Thoracic aorta (tissue), 2 donors: ENCODE results near the gene SPON1. TPM values are rescaled to one million over a fixed set of nuclear protein-coding genes. Genes with fewer than 3 reads are reported as not detected.
"Not testable (repeated sequence)": the region's sequence is repeated elsewhere in the genome, so short reads cannot be mapped to it uniquely, and the experiment has no call there.

Experiments
- ATAC-seq: fragments of 150-250 bp; one replicate; pipeline ENCODE4 v1.8.0; 2017; ENCODE audit warnings: low read depth; ENCODE audit not compliant: insufficient number of reproducible peaks, low FRiP score
- DNase-seq: peaks from one replicate; pipeline ENCODE4 v3.0.0-alpha.2; 2020; ENCODE audit warnings: low spot score
- H3K27ac ChIP-seq, 2 donors: fragments of 200-600 bp; sonication (generic); 1 replicate in 1 of 2; 2 replicates in 1 of 2; pipeline ENCODE4 v1.5.1; 2016; ENCODE audit warnings: mild to moderate bottlenecking in 2 of 2, moderate library complexity in 2 of 2
- H3K27me3 ChIP-seq: fragments of 200-600 bp; sonication (generic); replicated peaks from 2 replicates; pipeline ENCODE4 v1.6.0; 2016; ENCODE audit warnings: mild to moderate bottlenecking; ENCODE audit not compliant: insufficient read depth
- H3K36me3 ChIP-seq: fragments of 200-600 bp; sonication (generic); one replicate; pipeline ENCODE4 v1.5.1; 2016
- H3K4me1 ChIP-seq, 2 donors: fragments of 200-600 bp; sonication (generic); 1 replicate in 1 of 2; 2 replicates in 1 of 2; pipeline versions ENCODE4 v1.5.1 to v1.6.0; 2016; ENCODE audit warnings: low read depth in 2 of 2, mild to moderate bottlenecking in 1 of 2; ENCODE audit not compliant: control insufficient read depth in 1 of 2
- H3K4me3 ChIP-seq: fragments of 200-600 bp; sonication (generic); 2 replicates; pipeline ENCODE4 v1.5.1; 2016; ENCODE audit warnings: mild to moderate bottlenecking
- H3K9me3 ChIP-seq: fragments of 200-600 bp; sonication (generic); 2 replicates; pipeline ENCODE4 v1.5.1; 2016
- CTCF ChIP-seq: fragments of 200-600 bp; sonication (generic); IDR thresholded peaks from one replicate; pipeline ENCODE4 v1.5.1; 2019; ENCODE audit warnings: antibody characterized with exemption
- total RNA-seq, 2 donors: library from RNA; depleted of rRNA; stranded (reverse); fragments of >200 nt; gene quantifications; one replicate each; pipeline versions ENCODE4 v1.1.0 to v1.2.3, GENCODE V29; 2016

The SPON1 gene
- total RNA-seq, 2 donors from 2014 or later: 20.6 to 48.5 TPM

GRCh38 chr11:14273895-14274294 lies 311.4 kb downstream of the SPON1 start:
- Histone ChIP-seq H3K4me1 (peaks cover 0 to 19% of the 10 kb centered on the region in 2 donors), H3K36me3 (no peaks in the 10 kb centered on the region), H3K27ac (no peak overlapping the region), H3K4me3 (no peak overlapping the region), H3K27me3 (no peaks in the 10 kb centered on the region), H3K9me3 (no peaks in the 10 kb centered on the region)
- DNase-seq: no peak
- TF ChIP-seq CTCF: no peak
- no peak for ATAC-seq

GRCh38 chr11:14275076-14275475 lies 312.6 kb downstream of the SPON1 start:
- no peaks in the 10 kb centered on the region for H3K9me3 ChIP-seq
- H3K27me3 ChIP-seq: no peaks in the 10 kb centered on the region
- H3K4me1 ChIP-seq: peaks cover 0 to 19% of the 10 kb centered on the region in 2 donors
- no peak overlapping the region for H3K27ac ChIP-seq
- no peaks in the 10 kb centered on the region for H3K36me3 ChIP-seq
- no peak for DNase-seq
- no peak for ATAC-seq
- no peak overlapping the region for H3K4me3 ChIP-seq
- TF ChIP-seq CTCF: no peak

GRCh38 chr11:14278869-14279268 lies 316.3 kb downstream of the SPON1 start:
- not testable (repeated sequence) for DNase-seq, H3K27me3 ChIP-seq, H3K36me3 ChIP-seq, H3K4me3 ChIP-seq, H3K27ac ChIP-seq, H3K9me3 ChIP-seq, ATAC-seq
- H3K4me1 ChIP-seq: peaks cover 0 to 13% of the 10 kb centered on the region in 2 donors

- ATAC-seq: peak; percentile 53
- Histone ChIP-seq H3K36me3 (no peaks in the 10 kb centered on the region), H3K27me3 (no peaks in the 10 kb centered on the region), H3K9me3 (no peaks in the 10 kb centered on the region), H3K4me1 (peaks cover 0 to 11% of the 10 kb centered on the region in 2 donors), H3K27ac (peak overlapping the region; percentile 34 to 46), H3K4me3 (peak overlapping the region; percentile 38)
- TF ChIP-seq CTCF: no peak
- DNase-seq: no peak
Observed at GRCh38 chr11:14288189-14288935, 325.8 kb downstream of the SPON1 start.

GRCh38 chr11:14290422-14290821 lies 327.9 kb downstream of the SPON1 start:
- TF ChIP-seq CTCF: no peak
- Histone ChIP-seq H3K9me3 (no peaks in the 10 kb centered on the region), H3K27ac (no peak overlapping the region), H3K4me1 (peaks cover 0 to 11% of the 10 kb centered on the region in 2 donors), H3K36me3 (no peaks in the 10 kb centered on the region), H3K4me3 (no peak overlapping the region), H3K27me3 (no peaks in the 10 kb centered on the region)
- no peak for ATAC-seq
- no peak for DNase-seq

- no peak for TF ChIP-seq CTCF
- H3K4me1 ChIP-seq: peaks cover 0 to 29% of the 10 kb centered on the region in 2 donors
- no peak overlapping the region for H3K27ac ChIP-seq
- H3K27me3 ChIP-seq: no peaks in the 10 kb centered on the region
- H3K4me3 ChIP-seq: no peak overlapping the region
- no peaks in the 10 kb centered on the region for H3K36me3 ChIP-seq
- ATAC-seq (no peak), DNase-seq (no peak)
- H3K9me3 ChIP-seq: no peaks in the 10 kb centered on the region
Observed at GRCh38 chr11:14299921-14300320, 337.4 kb downstream of the SPON1 start.
